CD14-positive monocyte (primary cell): ENCODE results near the gene ATP8B2. TPM values are rescaled to one million over a fixed set of nuclear protein-coding genes. Genes with fewer than 3 reads are reported as not detected.

Experiments
- DNase-seq, 3 donors: peaks; one replicate each; pipeline ENCODE4 v3.0.0-alpha.2; 2011 to 2022
- H2AFZ ChIP-seq: 2 replicates; pipeline ENCODE4 v1.6.0; 2012; ENCODE audit warnings: mild to moderate bottlenecking, low read depth, low read length, inconsistent platforms; ENCODE audit not compliant: insufficient read depth, poor library complexity, severe bottlenecking
- H3K27ac ChIP-seq, 2 donors: 1 replicate in 1 of 2; 2 replicates in 1 of 2; pipeline ENCODE4 v1.5.1; 2012 to 2013; ENCODE audit warnings: low read length in 2 of 2, control low read depth in 1 of 2, inconsistent platforms in 1 of 2, low read depth in 1 of 2, mild to moderate bottlenecking in 1 of 2
- H3K27me3 ChIP-seq, 2 donors: one replicate each; pipeline versions ENCODE4 v1.6.0 to v1.6.1; 2011 to 2013; ENCODE audit warnings: low read length in 2 of 2; ENCODE audit not compliant: control insufficient read depth in 2 of 2, insufficient read depth in 2 of 2
- H3K36me3 ChIP-seq, 2 donors: replicated peaks in 1 of 2; 1 replicate in 1 of 2; 2 replicates in 1 of 2; pipeline versions ENCODE4 v1.5.1 to v1.6.1; 2012 to 2013; ENCODE audit warnings: low read length in 2 of 2, control low read depth in 1 of 2, inconsistent platforms in 1 of 2, mild to moderate bottlenecking in 1 of 2; ENCODE audit not compliant: insufficient read depth in 2 of 2, control insufficient read depth in 1 of 2
- H3K4me1 ChIP-seq, 2 donors: 1 replicate in 1 of 2; 2 replicates in 1 of 2; pipeline versions ENCODE4 v1.5.1 to v1.6.1; 2012 to 2013; ENCODE audit warnings: low read length in 2 of 2, control low read depth in 1 of 2, inconsistent platforms in 1 of 2, mild to moderate bottlenecking in 1 of 2, moderate library complexity in 1 of 2; ENCODE audit not compliant: insufficient read depth in 2 of 2, control insufficient read depth in 1 of 2
- H3K4me2 ChIP-seq: replicated peaks from 2 replicates; pipeline ENCODE3; 2012; ENCODE audit warnings: low read length, moderate library complexity, mild to moderate bottlenecking; ENCODE audit not compliant: poor library complexity, severe bottlenecking; ENCODE audit errors: extremely low read depth
- H3K4me3 ChIP-seq, 3 experiments: fragments of 200-600 bp in 1 of 3; sonication (generic) in 1 of 3; replicated peaks in 1 of 3; 1 replicate in 2 of 3; 2 replicates in 1 of 3; pipeline ENCODE4 v1.5.1; 2011 to 2013; ENCODE audit warnings: low read length in 3 of 3, mild to moderate bottlenecking in 3 of 3, control low read depth in 2 of 3, low read depth in 2 of 3, inconsistent platforms in 1 of 3, moderate library complexity in 1 of 3
- H3K79me2 ChIP-seq: 2 replicates; pipeline ENCODE4 v1.6.0; 2012; ENCODE audit warnings: mild to moderate bottlenecking, control low read depth, inconsistent platforms, low read length, moderate library complexity; ENCODE audit not compliant: insufficient read depth
- H3K9ac ChIP-seq: 2 replicates; pipeline ENCODE4 v1.6.0; 2017; ENCODE audit warnings: low read length, mild to moderate bottlenecking; ENCODE audit not compliant: insufficient read depth, poor library complexity, severe bottlenecking
- H3K9me3 ChIP-seq, 2 donors: replicated peaks in 1 of 2; 1 replicate in 1 of 2; 2 replicates in 1 of 2; pipeline versions ENCODE4 v1.5.1 to v1.6.1; 2012 to 2013; ENCODE audit warnings: low read length in 2 of 2, control low read depth in 1 of 2; ENCODE audit not compliant: control insufficient read depth in 1 of 2, insufficient read depth in 1 of 2
- H4K20me1 ChIP-seq: 2 replicates; pipeline ENCODE4 v1.6.0; 2012; ENCODE audit warnings: mild to moderate bottlenecking, low read length, control low read depth, moderate library complexity; ENCODE audit not compliant: insufficient read depth
- H3K27ac Mint-ChIP-seq, 7 donors: one replicate each; pipeline ENCODE4 v1.8.0; 2020; ENCODE audit warnings: mild to moderate bottlenecking in 7 of 7, mixed read lengths in 7 of 7, moderate library complexity in 6 of 7, inconsistent platforms in 2 of 7
- H3K27me3 Mint-ChIP-seq, 3 donors: one replicate each; pipeline ENCODE4 v1.8.0; 2021 to 2022; ENCODE audit warnings: low read depth in 3 of 3, mild to moderate bottlenecking in 3 of 3, mixed read lengths in 3 of 3, moderate library complexity in 3 of 3, inconsistent platforms in 1 of 3
- H3K36me3 Mint-ChIP-seq, 2 donors: one replicate each; pipeline ENCODE4 v1.8.0; 2020; ENCODE audit warnings: mixed read lengths in 2 of 2, inconsistent platforms in 1 of 2, mild to moderate bottlenecking in 1 of 2
- H3K4me1 Mint-ChIP-seq: one replicate; pipeline ENCODE4 v1.8.0; 2020; ENCODE audit warnings: mild to moderate bottlenecking, mixed read lengths
- H3K4me3 Mint-ChIP-seq, 2 donors: one replicate each; pipeline ENCODE4 v1.8.0; 2020; ENCODE audit warnings: mild to moderate bottlenecking in 2 of 2, mixed read lengths in 2 of 2, moderate library complexity in 1 of 2
- H3K9me3 Mint-ChIP-seq, 7 donors: one replicate each; pipeline ENCODE4 v1.8.0; 2020 to 2022; ENCODE audit warnings: mixed read lengths in 7 of 7, mild to moderate bottlenecking in 6 of 7, moderate library complexity in 6 of 7, inconsistent platforms in 2 of 7
- WGBS: methylation state at CpG from one replicate; pipeline ENCODE4 v1.1.5; 2013; ENCODE audit warnings: missing lambda C conversion rate; ENCODE audit not compliant: insufficient coverage; 5-methylcytosine and 5-hydroxymethylcytosine counted together
- intact Hi-C, 2 donors: fragments of 100-400 bp; cut with micrococcal nuclease; formaldehyde crosslinking; loops; one replicate each; pipeline versions ENCODE4 v1.15.0 to v1.15.1; 2023
- polyA plus RNA-seq, 3 donors: library from polyadenylated mRNA; depleted of rRNA in 1 of 3; unstranded in 2 of 3; stranded (reverse) in 1 of 3; fragments of 300-500 nt in 2 of 3; fragments of >200 nt in 1 of 3; fragmentation: Illumina TruSeq in 2 of 3; gene quantifications; 1 replicate in 2 of 3; 2 replicates in 1 of 3; pipeline ENCODE4 v1.2.3, GENCODE V29; 2012 to 2021
- TF ChIP-seq, protein P1 (sequence below): fragments of 200-600 bp; IDR thresholded peaks from one replicate; pipeline ENCODE4 v1.8.0; 2022; ENCODE audit warnings: antibody characterized with exemption, mild to moderate bottlenecking

ATP8B2 gene
- polyA plus RNA-seq, 3 donors: 0.46 to 2.2 (median 0.98) TPM

DNA sequence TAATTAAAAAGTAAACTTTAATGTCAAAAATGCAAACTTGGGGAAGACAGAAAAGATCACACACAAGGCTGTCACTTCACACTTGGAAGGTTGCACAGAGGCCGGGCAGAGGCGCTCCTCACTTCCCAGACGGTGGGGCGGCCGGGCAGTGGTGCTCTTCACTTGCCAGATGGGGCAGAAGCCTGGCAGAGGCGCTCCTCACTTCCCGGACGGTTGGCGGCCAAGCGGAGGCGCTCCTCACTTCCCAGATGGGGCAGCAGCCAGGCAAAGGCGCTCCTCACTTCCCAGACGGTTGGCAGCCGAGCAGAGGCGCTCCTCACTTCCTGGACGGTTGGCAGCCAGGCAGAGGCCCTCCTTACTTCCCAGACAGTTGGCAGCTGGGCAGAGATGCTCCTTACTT, 54.0 kb downstream of the ATP8B2 start:
- no peaks in the 10 kb centered on the region for H3K36me3 Mint-ChIP-seq
- WGBS: 89% methylated on average over 16 of the region's 16 CpGs
- peaks cover 4% of the 10 kb centered on the region for H3K4me1 Mint-ChIP-seq

DNA sequence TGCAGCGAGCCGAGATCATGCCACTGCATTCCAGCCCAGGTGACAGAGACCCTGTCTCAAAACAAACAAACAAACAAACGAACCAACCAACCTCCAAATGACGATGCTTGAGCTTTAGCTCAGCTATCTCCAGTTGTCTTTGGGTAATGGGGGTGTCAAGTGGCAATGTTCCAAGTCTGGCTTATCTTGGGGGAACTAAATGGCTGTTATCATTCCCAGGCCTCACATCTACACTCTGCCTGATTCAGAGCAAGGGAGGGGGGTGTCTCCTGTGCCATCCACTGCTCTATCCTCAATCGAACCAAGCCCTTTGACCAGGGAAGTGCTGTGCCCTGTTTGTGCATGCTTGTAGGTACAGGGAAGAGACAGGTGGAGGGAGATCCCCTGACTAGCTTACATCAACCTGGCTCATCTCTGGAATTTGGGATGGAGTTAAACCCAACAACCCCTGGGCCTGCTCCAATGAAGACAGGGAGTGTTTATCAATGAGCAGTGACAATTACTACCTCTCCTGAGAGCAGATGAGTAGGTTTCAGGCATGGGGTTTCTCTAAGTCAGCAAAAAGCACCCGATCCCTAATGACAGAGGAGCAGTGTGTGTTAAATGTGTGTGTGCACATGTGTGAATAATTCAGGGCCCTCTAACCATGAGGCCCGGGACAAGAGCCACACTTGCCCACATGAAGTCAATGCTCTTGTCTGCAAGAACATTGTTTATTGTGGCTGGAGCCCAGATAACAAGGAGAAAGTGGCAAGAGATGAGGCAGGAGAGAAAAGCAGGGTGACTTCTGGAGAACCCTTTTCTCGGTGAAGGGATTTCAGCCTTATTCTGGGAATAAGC, 59.5 kb downstream of the ATP8B2 start:
- Mint-ChIP-seq H3K9me3 (no peaks in the 10 kb centered on the region), H3K36me3 (no peaks in the 10 kb centered on the region), H3K27me3 (peaks cover 1 to 3% (median 2%) of the 10 kb centered on the region in 3 donors), H3K4me1 (peaks cover 28% of the 10 kb centered on the region), H3K27ac (peak overlapping the region in 2 of 7 donors; percentile 69 to 76), H3K4me3 (no peak overlapping the region)
- H3K9ac ChIP-seq: no peak overlapping the region
- no peak for DNase-seq
- no peak overlapping the region for H2AFZ ChIP-seq
- peak overlapping the region; percentile 69 for H3K4me2 ChIP-seq
- intact Hi-C loops: no loop called here
- H3K9me3 ChIP-seq: no peaks in the 10 kb centered on the region
- no peaks in the 10 kb centered on the region for H3K36me3 ChIP-seq
- TF ChIP-seq, protein P1, sequence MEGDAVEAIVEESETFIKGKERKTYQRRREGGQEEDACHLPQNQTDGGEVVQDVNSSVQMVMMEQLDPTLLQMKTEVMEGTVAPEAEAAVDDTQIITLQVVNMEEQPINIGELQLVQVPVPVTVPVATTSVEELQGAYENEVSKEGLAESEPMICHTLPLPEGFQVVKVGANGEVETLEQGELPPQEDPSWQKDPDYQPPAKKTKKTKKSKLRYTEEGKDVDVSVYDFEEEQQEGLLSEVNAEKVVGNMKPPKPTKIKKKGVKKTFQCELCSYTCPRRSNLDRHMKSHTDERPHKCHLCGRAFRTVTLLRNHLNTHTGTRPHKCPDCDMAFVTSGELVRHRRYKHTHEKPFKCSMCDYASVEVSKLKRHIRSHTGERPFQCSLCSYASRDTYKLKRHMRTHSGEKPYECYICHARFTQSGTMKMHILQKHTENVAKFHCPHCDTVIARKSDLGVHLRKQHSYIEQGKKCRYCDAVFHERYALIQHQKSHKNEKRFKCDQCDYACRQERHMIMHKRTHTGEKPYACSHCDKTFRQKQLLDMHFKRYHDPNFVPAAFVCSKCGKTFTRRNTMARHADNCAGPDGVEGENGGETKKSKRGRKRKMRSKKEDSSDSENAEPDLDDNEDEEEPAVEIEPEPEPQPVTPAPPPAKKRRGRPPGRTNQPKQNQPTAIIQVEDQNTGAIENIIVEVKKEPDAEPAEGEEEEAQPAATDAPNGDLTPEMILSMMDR: no peak
- H3K27ac ChIP-seq: peak overlapping the region in 1 of 2 donors; percentile 68
- H3K79me2 ChIP-seq: no peaks in the 10 kb centered on the region
- WGBS: 100% methylated on average over 2 of the region's 8 CpGs
- peak overlapping the region in 1 of 3 experiments; percentile 68 for H3K4me3 ChIP-seq
- H3K4me1 ChIP-seq: peaks cover 15 to 22% of the 10 kb centered on the region in 2 donors
- H3K27me3 ChIP-seq: no peaks in the 10 kb centered on the region
- H4K20me1 ChIP-seq: no peaks in the 10 kb centered on the region

More for the DNA sequence above, 54.0 kb downstream of the ATP8B2 start:
- no peak overlapping the region for H3K4me3 Mint-ChIP-seq
- peaks cover 0 to 2% (median under 1%) of the 10 kb centered on the region in 3 donors for H3K27me3 Mint-ChIP-seq
- no peak overlapping the region for H3K27ac Mint-ChIP-seq
- intact Hi-C loops: no loop called here
- Histone ChIP-seq H3K4me1 (peaks cover under 1% of the 10 kb centered on the region in 2 donors), H3K27ac (no peak overlapping the region), H4K20me1 (no peaks in the 10 kb centered on the region), H3K4me2 (no peak overlapping the region), H3K4me3 (no peak overlapping the region), H3K9ac (no peak overlapping the region), H3K36me3 (no peaks in the 10 kb centered on the region), H3K27me3 (no peaks in the 10 kb centered on the region), H2AFZ (no peak overlapping the region), H3K9me3 (no peaks in the 10 kb centered on the region), H3K79me2 (no peaks in the 10 kb centered on the region)
- TF ChIP-seq, protein P1: no peak
- H3K9me3 Mint-ChIP-seq: no peaks in the 10 kb centered on the region
- no peak for DNase-seq
